Upper lobe of left lung (tissue), 6 donors: ENCODE measurements around the gene ZNF576. TPM values are rescaled to one million over a fixed set of nuclear protein-coding genes. Genes with fewer than 3 reads are reported as not detected.
"Not testable (repeated sequence)": the region's sequence is repeated elsewhere in the genome, so short reads cannot be mapped to it uniquely, and the experiment has no call there.

Experiments used
- ATAC-seq, 2 donors: fragments of 200-7000 bp; cut with Tn5 transposase; one replicate each; pipeline ENCODE4 v1.9.1; 2022; ENCODE audit warnings: mild to moderate bottlenecking in 2 of 2, moderate library complexity in 2 of 2; ENCODE audit not compliant: low FRiP score in 2 of 2
- DNase-seq, 2 donors: peaks; one replicate each; pipeline ENCODE4 v3.0.0-alpha.2; 2019 to 2020
- H3K27ac ChIP-seq, 4 donors: fragments of 200-600 bp; sonication (generic); one replicate each; pipeline ENCODE4 v1.5.1; 2016 to 2019
- H3K27me3 ChIP-seq, 4 donors: fragments of 200-600 bp; sonication (generic); one replicate each; pipeline ENCODE4 v1.5.1; 2017 to 2019
- H3K36me3 ChIP-seq, 4 donors: fragments of 200-600 bp; sonication (generic); one replicate each; pipeline ENCODE4 v1.5.1; 2016 to 2019
- H3K4me1 ChIP-seq, 4 donors: fragments of 200-600 bp; sonication (generic); one replicate each; pipeline ENCODE4 v1.5.1; 2018 to 2019
- H3K4me3 ChIP-seq, 4 donors: fragments of 200-600 bp; sonication (generic); one replicate each; pipeline ENCODE4 v1.5.1; 2017 to 2019; ENCODE audit warnings: mild to moderate bottlenecking in 2 of 4, moderate library complexity in 1 of 4
- H3K9me3 ChIP-seq, 4 donors: fragments of 200-600 bp; sonication (generic); one replicate each; pipeline ENCODE4 v1.5.1; 2018 to 2019
- EP300 ChIP-seq, 4 donors: sonication (generic); formaldehyde crosslinking; IDR thresholded peaks; one replicate each; pipeline ENCODE4 v1.5.1; 2017; ENCODE audit warnings: antibody characterized with exemption in 4 of 4, control low read depth in 2 of 4
- POLR2A ChIP-seq, 4 donors: fragments of 450-650 bp; IDR thresholded peaks; one replicate each; pipeline ENCODE4 v1.5.1; 2016 to 2017; ENCODE audit warnings: antibody characterized with exemption in 4 of 4, mild to moderate bottlenecking in 2 of 4
- POLR2AphosphoS5 ChIP-seq, 2 donors: sonication (generic); formaldehyde crosslinking; IDR thresholded peaks; one replicate each; pipeline ENCODE4 v1.5.1; 2017; ENCODE audit warnings: antibody characterized with exemption in 2 of 2
- WGBS, 2 donors: methylation state at CpG; one replicate each; pipeline ENCODE4 v1.1.5; 2017 to 2018; 5-methylcytosine and 5-hydroxymethylcytosine counted together
- total RNA-seq, 6 donors: library from RNA; depleted of rRNA in 4 of 6; stranded (reverse); fragments of >200 nt in 4 of 6; gene quantifications; one replicate each; pipeline versions ENCODE4 v1.1.0 to v1.2.1, GENCODE V29; 2016 to 2021
- TF ChIP-seq, protein P1 (sequence below), 6 experiments: fragments of 450-650 bp in 4 of 6; fragments of 200-600 bp in 2 of 6; sonication (generic) in 2 of 6; IDR thresholded peaks; one replicate each; pipeline ENCODE4 v1.5.1; 2016 to 2019; ENCODE audit warnings: antibody characterized with exemption in 6 of 6
- donor health status: DM: no; HTN: no; CAD: no; lungs with moderate emphysema.
- donor health status: DM: no; HTN: yes; CAD: no; lungs with severe emphysema.

Gene ZNF576
- total RNA-seq, 6 donors from 2014 or later = 3.1 to 15.6 (median 7.8) TPM

DNA sequence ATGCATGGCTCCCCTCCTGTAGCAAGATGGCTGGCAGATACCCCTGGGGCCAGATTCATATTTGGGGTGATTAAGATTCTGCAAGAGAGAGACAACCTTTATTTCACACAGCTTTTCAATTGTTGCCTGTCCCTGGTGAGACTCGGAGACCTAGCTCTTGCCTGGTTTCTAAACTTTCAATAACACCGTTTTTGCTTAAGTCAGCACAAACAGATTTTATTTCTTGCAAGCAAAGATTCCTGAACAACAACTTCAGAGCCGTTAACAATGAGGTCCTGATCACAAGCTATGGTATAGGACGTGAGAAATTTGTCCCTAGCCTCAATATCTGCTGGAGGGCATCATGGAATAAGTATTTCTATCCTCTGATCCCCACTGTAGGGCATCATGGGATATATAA is 46.1 kb downstream of the ZNF576 start:
- ATAC-seq = no peak
- DNase-seq = no peak
- H3K4me3 ChIP-seq = no peak overlapping the region
- H3K36me3 ChIP-seq = peaks cover 0 to 6% (median under 1%) of the 10 kb centered on the region in 4 donors
- TF ChIP-seq POLR2A (IDR thresholded peaks at IDR 0.05) (no peak), EP300 (IDR thresholded peaks at IDR 0.05) (no peak), POLR2AphosphoS5 (IDR thresholded peaks at IDR 0.05) (no peak)
- TF ChIP-seq, protein P1, sequence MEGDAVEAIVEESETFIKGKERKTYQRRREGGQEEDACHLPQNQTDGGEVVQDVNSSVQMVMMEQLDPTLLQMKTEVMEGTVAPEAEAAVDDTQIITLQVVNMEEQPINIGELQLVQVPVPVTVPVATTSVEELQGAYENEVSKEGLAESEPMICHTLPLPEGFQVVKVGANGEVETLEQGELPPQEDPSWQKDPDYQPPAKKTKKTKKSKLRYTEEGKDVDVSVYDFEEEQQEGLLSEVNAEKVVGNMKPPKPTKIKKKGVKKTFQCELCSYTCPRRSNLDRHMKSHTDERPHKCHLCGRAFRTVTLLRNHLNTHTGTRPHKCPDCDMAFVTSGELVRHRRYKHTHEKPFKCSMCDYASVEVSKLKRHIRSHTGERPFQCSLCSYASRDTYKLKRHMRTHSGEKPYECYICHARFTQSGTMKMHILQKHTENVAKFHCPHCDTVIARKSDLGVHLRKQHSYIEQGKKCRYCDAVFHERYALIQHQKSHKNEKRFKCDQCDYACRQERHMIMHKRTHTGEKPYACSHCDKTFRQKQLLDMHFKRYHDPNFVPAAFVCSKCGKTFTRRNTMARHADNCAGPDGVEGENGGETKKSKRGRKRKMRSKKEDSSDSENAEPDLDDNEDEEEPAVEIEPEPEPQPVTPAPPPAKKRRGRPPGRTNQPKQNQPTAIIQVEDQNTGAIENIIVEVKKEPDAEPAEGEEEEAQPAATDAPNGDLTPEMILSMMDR (IDR thresholded peaks at IDR 0.05) = no peak
- H3K4me1 ChIP-seq = peaks cover 7 to 17% (median 9%) of the 10 kb centered on the region in 4 donors
- peaks cover 0 to 12% (median 5%) of the 10 kb centered on the region in 4 donors for H3K27me3 ChIP-seq
- H3K9me3 ChIP-seq = no peaks in the 10 kb centered on the region
- no peak overlapping the region for H3K27ac ChIP-seq
- 72 to 79% methylated on average over 4 of the region's 4 CpGs for WGBS, 2 donors

DNA sequence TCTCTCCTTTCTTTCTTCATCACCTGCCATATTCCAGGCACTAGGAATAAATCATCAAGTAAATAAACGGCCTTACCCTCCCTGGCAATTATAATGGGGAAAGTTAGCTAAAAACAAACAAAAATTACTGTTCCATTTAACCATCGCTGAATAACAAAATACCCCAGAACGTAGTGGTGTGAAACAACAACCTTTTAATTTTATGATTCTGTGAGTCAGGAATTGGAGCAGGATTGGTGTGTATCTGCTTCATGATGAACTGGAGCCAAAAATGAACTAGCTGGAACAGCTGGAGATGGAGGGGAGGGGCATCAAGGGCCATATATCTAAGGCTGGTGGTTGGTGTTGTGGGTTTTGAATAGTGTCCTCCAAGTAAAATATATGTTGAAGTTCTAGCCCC is 46.9 kb downstream of the ZNF576 start:
- Histone ChIP-seq H3K9me3 (no peaks in the 10 kb centered on the region), H3K27me3 (peaks cover 0 to 12% (median 5%) of the 10 kb centered on the region in 4 donors), H3K4me3 (no peak overlapping the region), H3K4me1 (peaks cover 7 to 17% (median 9%) of the 10 kb centered on the region in 4 donors), H3K27ac (no peak overlapping the region), H3K36me3 (peaks cover 2 to 11% (median 5%) of the 10 kb centered on the region in 4 donors)
- no peak for TF ChIP-seq POLR2AphosphoS5 (IDR thresholded peaks at IDR 0.05)
- TF ChIP-seq, protein P1 (IDR thresholded peaks at IDR 0.05) = no peak
- no peak for TF ChIP-seq POLR2A (IDR thresholded peaks at IDR 0.05)
- no peak for TF ChIP-seq EP300 (IDR thresholded peaks at IDR 0.05)
- 75 to 77% methylated on average over 3 of the region's 3 CpGs for WGBS, 2 donors
- no peak for DNase-seq
- ATAC-seq = no peak

DNA sequence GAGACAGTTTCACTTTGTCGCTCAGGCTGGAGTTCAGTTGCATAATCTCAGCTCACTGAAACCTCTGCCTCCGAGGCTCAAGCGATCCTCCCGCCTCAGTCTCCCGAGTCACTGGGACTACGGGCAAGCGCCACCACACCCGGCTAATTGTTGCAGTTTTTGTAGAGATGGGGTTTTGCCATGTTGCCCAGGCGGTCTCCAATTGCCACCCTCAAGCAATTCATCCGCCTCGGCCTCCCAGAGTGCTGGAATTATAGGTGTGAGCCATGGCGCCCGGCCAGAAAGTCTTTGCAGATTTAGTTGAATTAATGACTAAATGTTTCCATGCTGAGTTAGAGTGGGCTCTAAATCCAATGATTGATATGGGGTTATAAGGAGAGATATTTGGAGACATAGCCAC is 47.8 kb downstream of the ZNF576 start:
- no peaks in the 10 kb centered on the region for H3K9me3 ChIP-seq
- no peak overlapping the region for H3K4me3 ChIP-seq
- H3K27me3 ChIP-seq = peaks cover 0 to 11% (median 3%) of the 10 kb centered on the region in 4 donors
- DNase-seq (no peak), ATAC-seq (no peak)
- WGBS, 2 donors = 82 to 91% methylated on average over 11 to 13 of the region's 13 CpGs
- no peak overlapping the region for H3K27ac ChIP-seq
- TF ChIP-seq EP300 (IDR thresholded peaks at IDR 0.05) (no peak), POLR2AphosphoS5 (IDR thresholded peaks at IDR 0.05) (no peak), POLR2A (IDR thresholded peaks at IDR 0.05) (no peak)
- TF ChIP-seq, protein P1 (IDR thresholded peaks at IDR 0.05) = no peak
- peaks cover 2 to 20% (median 13%) of the 10 kb centered on the region in 4 donors for H3K36me3 ChIP-seq
- H3K4me1 ChIP-seq = peaks cover 7 to 13% (median 9%) of the 10 kb centered on the region in 4 donors

GRCh38 chr19:43648633-43649032 is 52.2 kb downstream of the ZNF576 start:
- no peak overlapping the region for H3K4me3 ChIP-seq
- no peaks in the 10 kb centered on the region for H3K9me3 ChIP-seq
- TF ChIP-seq POLR2A (IDR thresholded peaks at IDR 0.05) (no peak), POLR2AphosphoS5 (IDR thresholded peaks at IDR 0.05) (no peak), EP300 (IDR thresholded peaks at IDR 0.05) (no peak)
- TF ChIP-seq, protein P1 (IDR thresholded peaks at IDR 0.05) = no peak
- no peak overlapping the region for H3K27ac ChIP-seq
- no peaks in the 10 kb centered on the region for H3K27me3 ChIP-seq
- peaks cover 2 to 63% (median 38%) of the 10 kb centered on the region in 4 donors for H3K36me3 ChIP-seq
- peaks cover 0 to 8% (median 0%) of the 10 kb centered on the region in 4 donors for H3K4me1 ChIP-seq
- no peak for DNase-seq
- ATAC-seq = no peak
- WGBS, 2 donors = 94 to 98% methylated on average over 5 to 6 of the region's 6 CpGs

DNA sequence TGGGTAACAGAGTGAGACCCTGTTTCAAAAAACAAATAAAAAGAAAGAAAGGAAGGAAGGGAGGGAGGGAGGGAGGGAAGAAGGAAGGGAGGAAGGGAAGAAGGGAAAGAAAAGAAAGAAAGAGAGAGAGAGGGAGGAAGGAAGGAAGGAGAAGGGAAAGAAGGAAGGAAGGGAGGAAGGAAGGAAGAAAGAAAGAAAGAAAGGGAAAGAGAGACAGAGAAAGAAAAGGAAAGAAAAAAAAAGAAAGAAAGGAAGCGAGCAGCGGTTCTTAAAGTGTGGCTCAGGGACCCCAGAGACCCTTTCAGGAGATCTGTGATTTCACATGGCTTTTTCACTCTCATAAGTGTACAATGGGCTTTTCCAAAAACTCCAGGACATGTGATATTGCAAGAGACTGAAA is 53.1 kb downstream of the ZNF576 start:
- H3K27me3 ChIP-seq = no peaks in the 10 kb centered on the region
- TF ChIP-seq, protein P1 (IDR thresholded peaks at IDR 0.05) = no peak
- TF ChIP-seq EP300 (IDR thresholded peaks at IDR 0.05) (no peak), POLR2AphosphoS5 (IDR thresholded peaks at IDR 0.05) (no peak), POLR2A (IDR thresholded peaks at IDR 0.05) (no peak)
- no peak overlapping the region for H3K27ac ChIP-seq
- H3K36me3 ChIP-seq = peaks cover 2 to 72% (median 44%) of the 10 kb centered on the region in 4 donors
- H3K4me1 ChIP-seq = peaks cover 0 to 8% (median 0%) of the 10 kb centered on the region in 4 donors
- H3K9me3 ChIP-seq = no peaks in the 10 kb centered on the region
- ATAC-seq = no peak
- no peak overlapping the region for H3K4me3 ChIP-seq
- 87 to 97% methylated on average over 2 of the region's 2 CpGs for WGBS, 2 donors
- no peak for DNase-seq

DNA sequence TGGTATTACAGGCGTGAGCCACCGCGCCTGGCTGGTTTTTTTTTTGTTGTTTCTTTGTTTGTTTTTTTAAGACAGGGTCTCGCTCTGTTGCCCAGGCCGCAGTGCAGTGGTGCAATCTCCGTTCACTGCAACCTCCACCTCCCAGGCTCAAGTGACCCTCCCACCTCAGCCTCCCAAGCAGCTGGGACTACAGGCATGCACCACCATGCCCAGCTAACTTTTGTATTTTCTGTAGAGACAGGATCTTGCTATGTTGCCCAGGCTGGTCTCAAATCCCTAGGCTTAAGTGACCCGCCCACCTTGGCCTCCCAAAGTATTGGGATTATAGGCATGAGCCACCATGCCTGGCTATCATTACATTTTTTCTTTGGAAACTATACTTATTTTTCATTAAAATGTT is 53.9 kb downstream of the ZNF576 start:
- not testable (repeated sequence) for H3K27ac ChIP-seq, H3K4me1 ChIP-seq, H3K27me3 ChIP-seq, H3K4me3 ChIP-seq, ATAC-seq, DNase-seq, H3K9me3 ChIP-seq
- WGBS, 2 donors = 83 to 99% methylated on average over 7 of the region's 7 CpGs
- peaks cover 2 to 80% (median 51%) of the 10 kb centered on the region in 4 donors for H3K36me3 ChIP-seq
